Measurements from ENCODE around the gene CCDC124.

Gene CCDC124

GRCh38 chr19:17936379-17936778 lies 3.6 kb downstream of the CCDC124 start:
- DNase-seq (ENCODE audit: low read depth), result no peak

- no peak for DNase-seq (ENCODE audit: low read depth)
These were observed 4.6 kb downstream of the CCDC124 start for GRCh38 chr19:17937371-17937900.

GRCh38 chr19:17938092-17938845 lies 5.5 kb downstream of the CCDC124 start:
- DNase-seq (ENCODE audit: low read depth), result peak; percentile 68

DNA sequence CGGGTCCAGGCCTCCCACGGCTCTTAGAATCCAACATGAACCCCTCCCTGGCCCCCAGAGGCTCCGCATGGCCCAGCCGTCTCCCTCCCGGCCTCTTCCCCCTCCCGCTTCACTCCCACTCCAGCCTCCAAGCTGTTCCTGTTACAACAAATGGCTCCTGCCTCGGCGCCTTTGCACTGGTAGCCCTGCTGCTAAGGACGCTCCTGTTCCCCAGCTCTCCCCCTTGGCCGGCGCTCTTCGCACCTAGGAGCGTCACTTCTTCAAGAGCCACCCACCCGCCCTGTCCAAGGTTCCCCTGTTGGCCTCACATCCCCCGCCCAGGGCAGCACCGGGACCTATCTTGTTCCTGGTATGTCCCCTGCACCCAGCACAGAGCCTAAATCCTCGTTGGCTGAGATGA lies 9.4 kb downstream of the CCDC124 start:
- no peak for DNase-seq (ENCODE audit: low read depth)

DNA sequence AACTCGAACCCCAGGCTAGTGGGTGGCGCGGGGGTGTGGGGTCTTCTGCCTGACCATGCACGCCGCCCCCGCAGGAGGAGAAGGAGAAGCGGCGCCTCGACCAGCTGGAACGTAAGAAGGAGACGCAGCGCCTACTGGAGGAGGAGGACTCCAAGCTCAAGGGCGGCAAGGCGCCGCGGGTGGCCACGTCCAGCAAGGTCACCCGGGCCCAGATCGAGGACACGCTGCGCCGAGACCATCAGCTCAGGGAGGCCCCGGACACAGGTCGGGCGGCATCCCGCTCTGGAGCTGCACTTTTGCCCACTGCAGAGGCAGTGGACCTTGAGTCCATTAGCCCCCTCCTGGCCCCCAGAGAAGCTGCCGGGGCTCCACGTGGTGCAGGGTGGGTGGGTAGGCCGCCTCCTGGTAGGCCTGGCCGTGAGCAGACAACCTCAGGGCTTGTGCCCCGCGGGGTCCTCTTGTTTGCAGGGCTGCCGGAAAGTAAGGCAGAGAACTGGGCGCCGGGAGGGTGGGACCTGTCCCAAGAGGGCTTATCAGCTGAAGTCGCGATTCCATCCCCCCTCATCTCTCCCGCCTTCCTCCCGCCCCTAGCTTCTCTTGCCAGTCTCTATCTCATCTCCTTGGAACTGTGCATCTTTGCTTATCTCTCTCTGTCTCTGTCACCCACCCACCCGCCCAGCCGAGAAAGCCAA lies 9.9 kb downstream of the CCDC124 start:
- no peak for DNase-seq (ENCODE audit: low read depth)

GRCh38 chr19:17943274-17944221 lies 10.7 kb downstream of the CCDC124 start:
- no peak for DNase-seq (ENCODE audit: low read depth)

DNA sequence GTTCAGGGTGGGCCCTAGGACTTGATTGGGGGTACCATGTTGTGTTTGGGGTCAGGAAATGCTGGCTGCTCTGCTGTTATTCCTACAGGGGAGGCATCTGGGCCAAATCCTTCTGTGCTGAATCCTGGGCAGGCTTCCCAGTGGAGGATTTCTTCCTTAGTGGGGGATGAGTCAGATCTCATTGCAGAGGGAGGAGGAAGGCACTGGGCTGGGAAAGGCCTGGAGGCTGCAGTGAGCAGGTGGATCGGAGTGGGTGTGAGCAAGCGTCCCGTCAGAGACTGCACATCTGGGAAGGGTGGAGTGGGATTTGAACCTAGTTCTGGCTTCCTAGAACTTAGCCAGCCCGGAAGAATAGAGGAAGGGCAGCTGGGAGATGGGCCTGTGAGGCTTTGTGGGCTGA lies 11.5 kb downstream of the CCDC124 start:
- DNase-seq (ENCODE audit: low read depth), result no peak

DNA sequence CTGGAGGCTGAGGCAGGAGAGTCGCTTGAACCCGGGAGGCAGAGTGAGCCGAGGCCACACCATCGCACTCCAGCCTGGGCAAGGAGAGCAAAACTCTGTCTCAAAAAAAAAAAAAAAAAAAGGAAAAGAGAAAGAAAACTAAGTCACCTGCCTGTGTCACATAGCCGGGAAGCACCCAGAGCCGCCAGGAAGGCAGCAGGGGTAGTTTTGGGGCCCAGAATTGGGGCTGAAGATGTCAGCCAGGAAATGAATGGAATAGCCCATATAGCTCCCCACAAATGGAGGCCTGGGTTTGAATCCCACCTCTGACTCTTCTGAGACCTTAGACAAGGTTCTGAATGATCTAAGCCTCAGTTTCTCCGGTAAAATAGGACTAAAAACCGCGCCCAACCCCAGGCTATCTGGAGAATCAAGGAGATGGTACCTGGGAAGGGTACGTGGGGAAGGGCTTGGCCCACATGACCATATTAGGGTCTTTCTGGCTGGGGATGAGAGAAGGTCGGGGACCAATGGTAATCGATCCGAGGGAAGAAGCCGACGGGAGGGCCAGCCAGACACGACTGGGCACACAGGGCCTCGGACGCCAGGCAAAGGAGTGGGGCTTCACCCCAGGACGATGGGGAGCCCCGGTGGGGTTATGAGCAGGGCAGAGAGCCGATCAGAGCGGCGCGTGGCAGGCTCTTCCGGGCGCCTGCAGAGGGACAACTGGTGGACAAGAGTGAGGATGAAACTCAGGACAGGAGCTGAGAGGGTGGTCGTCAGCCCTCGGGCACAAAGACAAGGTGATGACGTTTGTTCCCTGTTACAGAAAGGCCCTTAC lies 14.4 kb downstream of the CCDC124 start:
- no peak for DNase-seq (ENCODE audit: low read depth)

DNA sequence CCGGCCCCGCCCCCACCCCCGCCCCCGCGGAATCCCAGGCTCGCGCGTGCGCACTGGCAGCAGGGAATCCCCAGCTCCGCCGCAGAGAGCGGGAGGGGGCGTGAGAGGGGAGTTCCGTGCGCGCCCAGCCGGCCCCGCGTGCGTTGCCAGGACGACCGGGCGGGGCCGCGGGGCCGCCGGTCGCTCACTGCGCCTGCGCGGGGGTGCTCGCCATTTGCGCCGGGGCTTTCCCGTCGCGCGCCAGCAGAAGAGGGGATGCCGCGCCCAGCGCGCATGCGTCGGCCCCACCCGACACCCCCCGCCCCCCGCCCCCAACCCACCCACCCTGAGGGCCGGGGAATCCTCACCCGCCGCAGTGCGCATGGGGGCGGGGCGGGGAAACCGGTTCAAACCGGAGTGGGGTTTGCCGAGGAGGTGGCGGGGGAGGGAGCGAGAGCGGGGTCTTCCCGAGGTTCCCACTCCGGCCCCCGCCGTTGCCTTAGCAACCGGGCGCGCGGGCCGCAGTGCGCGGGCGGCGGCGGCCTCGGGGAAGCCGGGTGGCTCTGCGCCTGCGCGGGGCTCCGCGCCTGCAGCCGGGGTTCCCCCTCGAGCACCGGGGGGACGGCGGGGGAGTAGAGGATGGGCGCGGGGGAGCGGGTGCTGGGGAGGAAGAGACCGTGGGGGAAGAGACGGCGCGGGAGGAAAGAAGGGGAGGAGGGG lies 15.1 kb downstream of the CCDC124 start:
- peak; percentile 82 for DNase-seq (ENCODE audit: low read depth)

- no peak for DNase-seq (ENCODE audit: low read depth)
These were observed 15.7 kb downstream of the CCDC124 start for GRCh38 chr19:17948514-17948900.

- DNase-seq (ENCODE audit: low read depth), result no peak
These were observed 16.4 kb downstream of the CCDC124 start for GRCh38 chr19:17948931-17949930.

GRCh38 chr19:17949956-17950309 lies 17.1 kb downstream of the CCDC124 start:
- no peak for DNase-seq (ENCODE audit: low read depth)

- no peak for DNase-seq (ENCODE audit: low read depth)
These were observed 17.7 kb downstream of the CCDC124 start for GRCh38 chr19:17950310-17951156.

GRCh38 chr19:17951157-17951989 lies 18.6 kb downstream of the CCDC124 start:
- no peak for DNase-seq (ENCODE audit: low read depth)

DNA sequence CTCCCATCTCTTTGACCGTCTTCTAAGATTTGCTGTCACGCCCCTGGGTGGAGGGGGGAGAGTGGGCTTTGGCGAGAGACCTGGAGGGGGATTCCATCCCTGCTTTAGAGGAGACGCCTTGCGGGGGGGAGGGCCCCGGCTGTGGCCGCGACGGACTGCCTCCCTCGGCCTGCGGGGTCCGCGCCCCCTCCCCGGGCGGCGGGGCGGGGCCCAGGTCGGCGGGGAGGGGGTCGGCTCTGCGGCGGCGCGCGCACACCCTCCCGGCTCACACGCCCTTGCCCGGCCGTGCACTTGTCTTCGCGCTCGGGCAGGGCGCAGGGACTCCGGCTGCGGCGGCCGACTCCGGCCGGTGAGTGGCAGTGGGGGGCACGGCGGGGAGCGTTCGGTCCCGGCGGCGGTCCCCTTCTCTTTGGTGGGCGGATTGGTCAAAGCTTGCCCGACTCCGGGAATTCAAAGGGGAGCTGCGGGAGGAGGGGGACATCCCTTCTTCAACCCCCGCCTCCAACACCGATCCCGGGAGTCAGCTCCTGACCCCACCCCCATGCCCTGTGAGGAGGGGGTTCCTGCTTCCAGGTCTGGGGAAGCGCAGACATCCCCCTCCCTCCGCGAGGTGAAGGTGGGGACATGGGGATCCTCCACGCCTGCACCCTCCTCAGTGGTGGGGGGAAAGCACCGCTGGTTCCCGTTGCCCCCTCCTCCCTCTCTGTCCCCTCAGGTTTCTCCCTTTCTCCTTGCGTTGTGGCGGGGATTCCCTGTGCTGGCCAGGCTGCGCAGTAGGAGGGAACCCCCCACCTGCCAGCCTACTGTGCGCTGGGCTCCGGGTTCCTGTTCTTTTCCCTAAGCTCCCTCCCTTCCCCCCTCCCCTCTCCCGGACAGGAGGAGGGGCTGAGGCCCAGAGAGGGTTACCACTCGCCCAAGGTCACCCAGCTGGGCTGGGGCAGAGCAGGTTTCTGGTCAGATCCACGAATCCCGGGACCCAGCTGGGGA lies 19.5 kb downstream of the CCDC124 start:
- DNase-seq (ENCODE audit: low read depth), result no peak

DNA sequence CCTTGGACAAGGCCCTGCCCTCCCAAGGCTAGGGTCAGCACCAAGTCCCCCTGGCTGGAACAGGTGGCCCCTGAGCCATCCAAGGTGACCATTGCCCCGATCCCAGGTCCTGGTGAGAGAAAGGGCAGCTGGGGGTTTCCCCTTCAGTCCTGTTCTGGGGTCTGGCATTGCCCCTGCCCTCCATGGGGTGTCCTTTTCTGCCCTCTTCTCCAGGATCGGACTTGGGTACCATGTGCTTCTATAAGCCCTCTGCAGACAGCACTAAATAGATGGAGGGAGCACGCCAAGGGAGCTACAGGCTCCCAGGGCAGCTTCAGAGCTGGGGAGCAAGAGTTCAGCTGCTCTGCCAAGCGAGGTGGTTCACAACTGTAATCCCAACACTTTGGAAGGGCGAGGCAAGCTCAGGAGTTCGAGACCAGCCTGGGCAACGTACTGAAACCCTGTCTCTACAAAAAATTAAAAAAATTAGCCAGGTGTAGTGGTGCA lies 20.5 kb downstream of the CCDC124 start:
- no peak for DNase-seq (ENCODE audit: low read depth)

Measured in stimulated activated CD8-positive, alpha-beta memory T cell treated with anti-CD3 and anti-CD28 coated beads, Interleukin-7, amount 100 ng/mL, for 24 hours (primary cell).